Astrocyte (in vitro differentiated cells and primary cell): ENCODE results near the gene EEF2K. TPM values are rescaled to one million over a fixed set of nuclear protein-coding genes. Genes with fewer than 3 reads are reported as not detected.
A peak's percentile ranks its signal among the peaks of the same experiment; 100 is the strongest.
"Not testable (repeated sequence)": the region's sequence is repeated elsewhere in the genome, so short reads cannot be mapped to it uniquely, and the experiment has no call there.

Source experiments
- DNase-seq: peaks from one replicate; pipeline ENCODE4 v3.0.0-alpha.2; 2010; ENCODE audit warnings: low read depth
- FAIRE-seq: peaks from 2 replicates; lab custom pipeline; 2011; peaks lifted over from hg19 to GRCh38; lab: Jason Lieb, UNC
- H2AFZ ChIP-seq: 2 replicates; pipeline ENCODE4 v1.6.0; 2012; ENCODE audit warnings: low read depth, low read length, inconsistent platforms
- H3K27ac ChIP-seq: 2 replicates; pipeline ENCODE4 v1.5.1; 2011; ENCODE audit warnings: low read depth, low read length, inconsistent platforms
- H3K27me3 ChIP-seq: 2 replicates; pipeline ENCODE4 v1.6.0; 2011; ENCODE audit warnings: low read length, inconsistent platforms; ENCODE audit not compliant: insufficient read depth
- H3K36me3 ChIP-seq: 2 replicates; pipeline ENCODE4 v1.5.1; 2011; ENCODE audit warnings: low read length, inconsistent platforms; ENCODE audit not compliant: insufficient read depth
- H3K4me1 ChIP-seq: 2 replicates; pipeline ENCODE4 v1.5.1; 2011; ENCODE audit warnings: low read length, inconsistent platforms; ENCODE audit not compliant: insufficient read depth
- H3K4me2 ChIP-seq: 2 replicates; pipeline ENCODE4 v1.6.0; 2012; ENCODE audit warnings: low read length, inconsistent platforms
- H3K4me3 ChIP-seq: 2 replicates; pipeline ENCODE4 v1.5.1; 2011; ENCODE audit warnings: low read depth, mild to moderate bottlenecking, low read length, inconsistent platforms; ENCODE audit not compliant: insufficient read depth
- H3K79me2 ChIP-seq: 2 replicates; pipeline ENCODE4 v1.6.0; 2012; ENCODE audit warnings: mild to moderate bottlenecking, low read length, inconsistent platforms; ENCODE audit not compliant: insufficient read depth
- H3K9ac ChIP-seq: 2 replicates; pipeline ENCODE4 v1.6.0; 2012; ENCODE audit warnings: mild to moderate bottlenecking, low read length, inconsistent platforms
- H3K9me3 ChIP-seq: 2 replicates; pipeline ENCODE4 v1.5.1; 2012; ENCODE audit warnings: low read depth, mild to moderate bottlenecking, low read length, inconsistent platforms; ENCODE audit not compliant: insufficient read depth
- H4K20me1 ChIP-seq: 2 replicates; pipeline ENCODE4 v1.6.0; 2012; ENCODE audit warnings: low read length, inconsistent platforms; ENCODE audit not compliant: insufficient read depth
- H3K27ac Mint-ChIP-seq: one replicate; pipeline ENCODE4 v1.8.0; 2021; ENCODE audit warnings: mild to moderate bottlenecking, mixed read lengths; ENCODE audit not compliant: unreplicated experiment
- H3K27me3 Mint-ChIP-seq: one replicate; pipeline ENCODE4 v1.8.0; 2021; ENCODE audit warnings: low read depth, mixed read lengths; ENCODE audit not compliant: unreplicated experiment
- H3K36me3 Mint-ChIP-seq: one replicate; pipeline ENCODE4 v1.8.0; 2021; ENCODE audit warnings: low read depth, mixed read lengths; ENCODE audit not compliant: unreplicated experiment
- H3K4me1 Mint-ChIP-seq: one replicate; pipeline ENCODE4 v1.8.0; 2021; ENCODE audit warnings: low read depth, mixed read lengths; ENCODE audit not compliant: unreplicated experiment
- H3K4me3 Mint-ChIP-seq: one replicate; pipeline ENCODE4 v1.8.0; 2021; ENCODE audit warnings: mild to moderate bottlenecking, moderate library complexity, mixed read lengths; ENCODE audit not compliant: unreplicated experiment
- H3K9me3 Mint-ChIP-seq: one replicate; pipeline ENCODE4 v1.8.0; 2021; ENCODE audit warnings: mild to moderate bottlenecking, mixed read lengths; ENCODE audit not compliant: unreplicated experiment
- EZH2 ChIP-seq: IDR thresholded peaks from 2 replicates; pipeline ENCODE4 v1.6.1; 2012; ENCODE audit warnings: mild to moderate bottlenecking, low read length, inconsistent platforms; ENCODE audit not compliant: insufficient read depth
- total RNA-seq: library from RNA; stranded (reverse); gene quantifications from 2 replicates; pipeline ENCODE4 v1.2.1, GENCODE V29; 2021
- TF ChIP-seq, protein P1 (sequence below): IDR thresholded peaks from 2 replicates; pipeline ENCODE4 v1.5.1; 2011; ENCODE audit warnings: low read depth, mild to moderate bottlenecking, inconsistent platforms, low read length, moderate library complexity; ENCODE audit not compliant: insufficient read depth

The EEF2K gene
- total RNA-seq, 1 donor from 2014 or later = 20.9 TPM

GRCh38 chr16:22195695-22196558 lies 10.2 kb upstream of the EEF2K start:
- H3K4me3 Mint-ChIP-seq = peak overlapping the region; percentile 84
- Histone ChIP-seq H3K4me1 (peaks cover 32% of the 10 kb centered on the region), H3K4me2 (peak overlapping the region; percentile 86), H3K4me3 (peak overlapping the region; percentile 70), H3K9me3 (no peaks in the 10 kb centered on the region), H2AFZ (peak overlapping the region; percentile 97), H3K9ac (peak overlapping the region; percentile 71), H3K36me3 (no peaks in the 10 kb centered on the region), H3K27ac (peak overlapping the region; percentile 27), H3K79me2 (no peaks in the 10 kb centered on the region), H4K20me1 (no peaks in the 10 kb centered on the region), H3K27me3 (no peaks in the 10 kb centered on the region)
- H3K9me3 Mint-ChIP-seq = peaks cover 3% of the 10 kb centered on the region
- peak; percentile 64 for DNase-seq
- H3K27me3 Mint-ChIP-seq = no peaks in the 10 kb centered on the region
- TF ChIP-seq, protein P1, sequence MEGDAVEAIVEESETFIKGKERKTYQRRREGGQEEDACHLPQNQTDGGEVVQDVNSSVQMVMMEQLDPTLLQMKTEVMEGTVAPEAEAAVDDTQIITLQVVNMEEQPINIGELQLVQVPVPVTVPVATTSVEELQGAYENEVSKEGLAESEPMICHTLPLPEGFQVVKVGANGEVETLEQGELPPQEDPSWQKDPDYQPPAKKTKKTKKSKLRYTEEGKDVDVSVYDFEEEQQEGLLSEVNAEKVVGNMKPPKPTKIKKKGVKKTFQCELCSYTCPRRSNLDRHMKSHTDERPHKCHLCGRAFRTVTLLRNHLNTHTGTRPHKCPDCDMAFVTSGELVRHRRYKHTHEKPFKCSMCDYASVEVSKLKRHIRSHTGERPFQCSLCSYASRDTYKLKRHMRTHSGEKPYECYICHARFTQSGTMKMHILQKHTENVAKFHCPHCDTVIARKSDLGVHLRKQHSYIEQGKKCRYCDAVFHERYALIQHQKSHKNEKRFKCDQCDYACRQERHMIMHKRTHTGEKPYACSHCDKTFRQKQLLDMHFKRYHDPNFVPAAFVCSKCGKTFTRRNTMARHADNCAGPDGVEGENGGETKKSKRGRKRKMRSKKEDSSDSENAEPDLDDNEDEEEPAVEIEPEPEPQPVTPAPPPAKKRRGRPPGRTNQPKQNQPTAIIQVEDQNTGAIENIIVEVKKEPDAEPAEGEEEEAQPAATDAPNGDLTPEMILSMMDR = peak; percentile 71
- no peak for TF ChIP-seq EZH2
- H3K36me3 Mint-ChIP-seq = no peaks in the 10 kb centered on the region
- FAIRE-seq = no peak
- peaks cover 14% of the 10 kb centered on the region for H3K4me1 Mint-ChIP-seq
- H3K27ac Mint-ChIP-seq = peak overlapping the region; percentile 88

GRCh38 chr16:22196559-22197168 lies 9.4 kb upstream of the EEF2K start:
- H3K4me1 Mint-ChIP-seq = peaks cover 14% of the 10 kb centered on the region
- H3K9ac ChIP-seq, H3K27me3 Mint-ChIP-seq: not testable (repeated sequence)

DNA sequence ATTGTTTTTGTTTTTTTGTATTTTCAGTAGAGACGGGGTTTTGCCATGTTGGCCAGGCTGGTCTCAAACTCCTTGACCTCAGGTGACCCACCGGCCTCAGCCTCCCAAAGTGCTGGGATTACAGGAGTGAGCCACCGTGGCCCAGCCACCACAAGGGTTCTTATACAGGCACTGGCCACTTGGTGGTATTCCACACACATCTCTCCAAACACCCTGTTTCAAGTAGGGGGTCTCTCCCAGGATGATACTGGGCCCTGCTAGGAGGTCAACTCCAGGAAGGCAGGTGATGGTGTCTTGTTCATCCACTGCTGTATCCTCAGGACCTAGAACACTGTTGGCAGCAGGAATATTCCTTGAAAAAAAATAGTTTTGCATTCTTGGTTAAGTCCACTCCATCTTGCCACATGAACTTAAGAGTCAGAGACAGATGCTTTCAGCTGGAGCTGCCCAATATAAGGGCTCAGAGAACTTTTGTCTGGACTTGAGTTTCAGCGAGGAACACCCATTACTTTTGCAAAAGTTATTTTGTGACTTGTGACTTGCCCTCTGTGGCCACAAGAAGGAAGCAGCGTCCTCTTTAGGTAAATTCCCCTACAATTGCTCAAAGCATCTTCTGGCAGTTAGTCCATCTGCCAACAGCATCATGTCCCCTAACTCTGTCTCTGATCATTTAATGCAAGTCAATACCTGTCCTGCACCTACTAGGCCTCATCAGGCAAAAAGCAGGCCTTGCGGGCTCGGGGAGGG lies 7.4 kb upstream of the EEF2K start:
- Mint-ChIP-seq H3K27me3 (no peaks in the 10 kb centered on the region), H3K4me1 (peaks cover 10% of the 10 kb centered on the region), H3K36me3 (no peaks in the 10 kb centered on the region), H3K9me3 (peaks cover 3% of the 10 kb centered on the region), H3K4me3 (no peak overlapping the region), H3K27ac (peak overlapping the region; percentile 14)
- H4K20me1 ChIP-seq = no peaks in the 10 kb centered on the region
- H3K4me3 ChIP-seq = no peak overlapping the region
- H3K4me2 ChIP-seq = peak overlapping the region; percentile 39
- peak overlapping the region; percentile 63 for H3K9ac ChIP-seq
- no peaks in the 10 kb centered on the region for H3K9me3 ChIP-seq
- FAIRE-seq (no peak), DNase-seq (no peak)
- H3K79me2 ChIP-seq = no peaks in the 10 kb centered on the region
- H3K27me3 ChIP-seq = no peaks in the 10 kb centered on the region
- H3K4me1 ChIP-seq = peaks cover 15% of the 10 kb centered on the region
- TF ChIP-seq EZH2 = no peak
- TF ChIP-seq, protein P1 = no peak
- H3K36me3 ChIP-seq = no peaks in the 10 kb centered on the region
- peak overlapping the region; percentile 75 for H2AFZ ChIP-seq
- peak overlapping the region; percentile 65 for H3K27ac ChIP-seq

More at GRCh38 chr16:22196559-22197168, 9.4 kb upstream of the EEF2K start:
- not testable (repeated sequence) for H3K27ac Mint-ChIP-seq, H2AFZ ChIP-seq, H4K20me1 ChIP-seq, H3K27me3 ChIP-seq, H3K9me3 Mint-ChIP-seq, H3K9me3 ChIP-seq, H3K4me3 ChIP-seq, FAIRE-seq, H3K79me2 ChIP-seq, DNase-seq, H3K27ac ChIP-seq, H3K36me3 ChIP-seq, H3K36me3 Mint-ChIP-seq
- Histone ChIP-seq H3K4me1 (peaks cover 28% of the 10 kb centered on the region), H3K4me2 (peak overlapping the region; percentile 86)
- peak overlapping the region; percentile 23 for H3K4me3 Mint-ChIP-seq
